Stromal cell of bone marrow (primary cell): ENCODE measurements around the gene DLG4.

Experiments
- DNase-seq: peaks from one replicate; pipeline ENCODE4 v3.0.0-alpha.2; 2012; ENCODE audit warnings: low read depth

Gene DLG4

GRCh38 chr17:7219812-7220592 is at the start of gene DLG4, which contains the start of gene ACADVL:
Gene DLG4, minus strand, starts transcription at chr17:7219836.
Gene ACADVL, plus strand, starts transcription at chr17:7219938. Its CDS starts 47 bp downstream, at chr17:7219985.
- peak; percentile 84 for DNase-seq

DNA sequence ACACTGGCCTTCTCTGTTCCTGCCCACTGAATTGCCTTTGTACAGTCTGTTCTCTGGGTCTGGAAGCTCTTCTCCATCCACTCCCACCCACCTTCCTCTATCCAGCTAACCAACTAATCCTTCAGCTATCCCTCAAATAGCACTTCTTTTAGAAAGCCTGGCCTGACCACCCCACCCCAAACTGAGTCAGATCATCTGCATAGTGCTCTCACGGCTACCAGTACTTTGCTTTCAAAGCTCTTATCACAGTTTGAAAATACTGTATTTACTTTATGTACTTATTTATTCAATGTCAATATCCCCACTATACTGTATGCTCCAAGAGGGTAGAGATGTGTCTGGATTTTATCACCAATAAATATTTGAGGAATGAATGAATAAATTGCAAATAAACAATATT is 47.1 kb upstream of the DLG4 start:
- no peak for DNase-seq

- DNase-seq, result no peak
Observed at GRCh38 chr17:7263801-7264078, 44.1 kb upstream of the DLG4 start.

DNA sequence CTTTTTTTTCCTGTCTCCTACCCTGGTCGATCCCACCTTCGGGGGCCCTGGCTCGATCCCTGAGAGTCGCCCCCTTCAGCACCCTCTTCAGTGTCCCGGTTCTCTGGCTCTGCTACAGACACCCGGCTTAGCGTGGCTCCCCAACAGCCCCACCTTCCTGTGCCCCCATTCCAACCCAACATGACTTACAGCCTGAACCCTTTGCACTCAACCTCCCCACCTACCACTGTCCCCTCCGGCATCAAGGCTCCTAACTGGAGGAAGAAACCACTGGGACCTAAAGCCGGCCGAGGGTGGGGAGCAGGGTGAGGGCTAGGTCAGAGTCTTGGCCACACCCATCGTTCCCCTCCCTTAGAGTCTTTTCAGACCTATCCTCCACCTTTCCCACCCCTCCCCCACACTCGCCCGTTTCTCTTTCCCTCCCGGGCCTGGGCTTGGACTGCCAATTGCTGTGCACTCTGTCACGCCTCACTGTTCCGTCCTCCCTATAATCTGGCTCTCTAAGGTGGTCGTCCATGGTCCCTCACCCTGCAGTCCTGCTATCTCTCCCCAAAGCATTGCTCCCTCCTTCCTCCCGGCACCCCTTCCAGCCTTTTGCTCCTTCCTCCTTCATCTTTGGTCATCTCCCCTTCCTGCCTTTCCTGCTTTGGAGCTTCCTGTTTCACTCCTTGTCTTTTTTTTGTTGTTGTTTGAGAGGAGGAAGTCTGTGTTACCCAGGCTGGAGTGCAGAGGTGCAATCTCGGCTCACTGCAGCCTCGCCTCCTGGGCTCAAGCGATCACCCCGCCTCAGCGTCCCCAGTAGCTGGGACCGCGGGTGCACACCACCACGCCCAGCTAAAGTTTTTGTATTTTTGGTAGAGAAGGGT is 43.5 kb upstream of the DLG4 start:
- no peak for DNase-seq

GRCh38 chr17:7262192-7262934 is 42.7 kb upstream of the DLG4 start, which contains the start of gene CLDN7:
Gene CLDN7, minus strand, starts transcription at chr17:7262478. Its CDS starts 435 bp downstream, at chr17:7262043.
- no peak for DNase-seq

DNA sequence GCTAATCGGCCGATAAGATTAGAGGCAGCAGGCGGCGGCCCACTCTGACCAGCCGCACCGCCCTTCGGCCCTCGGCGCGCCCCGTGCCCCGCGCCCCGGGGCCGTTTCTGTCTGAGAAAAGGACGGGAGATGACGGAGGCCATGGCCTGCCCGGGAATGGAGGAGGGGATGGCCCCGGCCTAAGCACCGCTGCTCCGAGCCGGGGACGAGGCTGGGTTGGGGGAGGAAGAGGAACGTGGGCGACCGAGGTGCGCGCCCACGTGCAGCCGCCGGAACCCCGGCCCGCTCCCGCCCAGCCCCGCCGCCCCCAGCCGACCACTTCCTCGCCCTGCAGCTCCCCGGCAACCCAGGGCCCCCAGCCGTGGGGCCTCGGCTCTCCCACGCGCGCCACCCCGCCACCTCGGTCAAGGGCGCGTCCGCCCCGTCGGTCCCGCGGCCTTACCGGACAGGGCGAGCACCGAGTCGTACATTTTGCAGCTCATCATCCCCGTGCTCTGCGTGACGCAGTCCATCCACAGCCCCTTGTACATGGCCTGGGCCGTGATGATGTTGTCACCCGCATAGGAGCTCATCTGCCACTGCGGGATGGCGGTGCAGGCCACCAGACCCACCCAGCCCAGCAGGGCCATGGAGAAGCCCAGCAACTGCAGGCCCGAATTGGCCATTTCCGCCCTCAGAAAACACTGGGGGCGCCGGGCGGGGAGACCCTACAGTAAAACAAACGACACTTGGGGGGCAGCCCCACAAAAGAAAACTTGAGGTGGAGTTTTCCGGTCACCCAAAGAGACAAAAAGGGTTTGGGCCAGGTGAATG is 41.9 kb upstream of the DLG4 start:
- DNase-seq, result no peak

GRCh38 chr17:7260651-7261378 is 41.2 kb upstream of the DLG4 start:
- DNase-seq, result no peak

- no peak for DNase-seq
Observed at GRCh38 chr17:7260151-7260550, 40.5 kb upstream of the DLG4 start.

- DNase-seq, result no peak
Observed at GRCh38 chr17:7259555-7259889, 39.9 kb upstream of the DLG4 start.

- no peak for DNase-seq
Observed at GRCh38 chr17:7258731-7259554, 39.3 kb upstream of the DLG4 start.

DNA sequence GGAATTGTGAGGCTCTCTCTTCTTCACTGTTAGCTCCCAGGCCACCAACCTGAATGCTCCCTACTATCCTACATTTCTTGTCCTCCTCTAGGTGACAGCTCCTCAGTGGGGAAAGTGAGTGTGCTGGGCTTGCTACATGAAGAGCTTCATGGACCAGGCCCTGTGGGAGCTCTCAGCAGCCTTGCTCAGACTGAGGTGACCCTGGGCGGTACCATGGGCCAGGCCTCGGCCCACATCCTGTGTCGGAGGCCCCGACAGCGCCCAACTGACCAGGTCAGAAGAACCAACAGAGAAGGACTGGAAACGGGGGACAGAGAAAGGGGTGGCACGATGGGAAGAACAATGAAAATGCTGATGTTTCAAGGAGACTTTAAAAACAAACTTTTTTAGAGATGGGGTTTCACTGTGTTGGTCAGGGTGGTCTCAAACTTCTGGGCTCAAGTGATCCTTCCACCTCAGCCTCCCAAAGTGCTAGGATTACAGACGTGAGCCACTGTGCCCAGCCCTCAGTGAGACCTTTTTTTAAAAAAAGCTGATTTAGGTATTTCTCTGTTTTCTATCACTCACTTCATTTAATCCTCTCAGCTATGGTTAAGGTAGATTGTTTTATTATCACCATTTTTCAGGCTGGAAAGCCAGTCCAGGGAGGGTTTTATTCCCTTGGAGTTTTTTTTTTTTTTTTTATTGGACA is 37.3 kb upstream of the DLG4 start:
- no peak for DNase-seq

GRCh38 chr17:7254511-7254910 is 34.9 kb upstream of the DLG4 start:
- DNase-seq, result no peak

DNA sequence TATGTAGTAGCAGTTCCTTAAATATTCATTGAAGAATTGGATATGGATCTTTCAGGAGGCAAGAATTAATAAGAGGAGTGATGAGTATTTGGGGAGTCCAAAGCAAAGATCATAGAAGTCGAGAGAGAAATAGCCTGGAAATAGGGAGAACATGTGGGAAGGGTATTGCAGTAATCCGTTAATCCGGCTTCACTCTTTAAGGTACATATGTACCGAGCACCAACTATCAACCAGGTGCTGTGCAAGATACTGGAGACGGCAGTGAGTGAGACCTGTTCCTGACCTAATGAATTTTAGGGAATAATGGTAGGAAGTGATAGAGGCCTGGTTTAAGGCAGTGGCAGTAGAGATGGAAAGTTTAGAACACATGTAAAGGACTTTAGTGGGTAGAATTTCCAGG is 33.4 kb upstream of the DLG4 start:
- no peak for DNase-seq

DNA sequence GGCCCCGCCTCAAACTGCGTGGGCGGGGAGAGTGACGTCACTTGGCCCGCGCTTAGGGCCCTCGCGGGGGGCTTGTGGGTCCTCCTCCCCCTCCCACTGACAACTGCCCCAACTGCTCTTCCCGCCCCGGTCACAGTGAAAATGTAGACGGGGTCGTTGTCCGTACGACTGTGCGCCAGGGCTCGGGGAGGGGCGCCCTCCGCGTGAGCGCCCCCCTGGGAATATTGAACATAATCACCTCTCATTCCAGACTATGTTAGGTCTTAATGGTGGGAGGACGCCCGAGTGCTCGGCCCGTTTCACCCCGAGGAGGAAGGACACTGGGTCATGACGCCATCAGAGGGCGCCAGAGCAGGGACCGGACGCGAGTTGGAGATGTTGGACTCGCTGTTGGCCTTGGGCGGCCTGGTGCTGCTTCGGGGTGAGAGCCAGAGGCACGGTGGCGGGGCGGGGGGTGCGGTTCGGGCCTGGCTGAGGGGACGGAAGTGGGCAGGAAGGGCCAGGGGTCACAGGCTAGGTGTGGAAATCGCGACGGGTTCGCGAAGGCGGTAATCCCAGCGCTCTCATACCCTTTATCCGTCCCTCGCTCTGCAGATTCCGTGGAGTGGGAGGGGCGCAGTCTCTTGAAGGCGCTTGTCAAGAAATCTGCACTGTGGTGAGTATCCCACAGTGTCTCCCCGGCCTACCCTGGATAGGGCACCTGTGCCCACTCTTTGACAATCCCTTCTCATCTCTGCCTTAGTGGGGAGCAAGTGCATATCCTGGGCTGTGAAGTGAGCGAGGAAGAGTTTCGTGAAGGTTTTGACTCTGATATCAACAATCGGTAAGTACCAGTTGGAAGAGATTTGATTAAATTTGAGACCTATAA is 32.8 kb upstream of the DLG4 start, which contains the start of gene ELP5:
Gene ELP5, plus strand, starts transcription at position 40 of the 868 bp plus-strand sequence. Its CDS starts 336 bp downstream, at position 376.
- peak; percentile 90 for DNase-seq

DNA sequence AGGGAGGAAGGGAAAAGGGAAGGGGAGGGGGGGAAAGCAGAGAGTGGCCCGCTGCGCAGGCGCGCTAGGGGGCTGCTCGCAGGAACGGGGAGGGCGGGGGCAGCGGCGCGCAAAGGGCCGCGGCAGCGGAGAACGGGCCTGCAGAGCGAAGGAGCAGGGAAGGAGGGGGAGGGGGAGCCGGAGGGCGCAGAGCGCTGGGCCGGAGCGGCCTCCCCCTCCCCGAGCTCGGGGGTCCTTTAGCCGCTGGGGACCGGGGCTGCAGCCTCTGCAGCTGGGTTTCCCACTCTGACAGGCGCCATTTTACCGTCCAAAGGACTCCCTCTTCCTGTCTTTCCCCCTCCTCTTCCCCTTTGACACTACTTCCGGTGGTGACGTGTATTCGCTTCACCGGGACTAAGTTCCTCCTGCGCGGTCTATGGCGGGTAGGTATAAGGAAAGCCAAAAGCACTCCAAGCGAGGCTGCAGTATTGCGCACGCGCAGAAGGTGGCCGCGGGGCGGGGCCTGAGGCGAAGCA is 32.1 kb upstream of the DLG4 start, which contains the start of gene CTDNEP1:
Gene CTDNEP1, minus strand, starts transcription at position 74 of the 515 bp plus-strand sequence. CDS start 438 bp downstream, outside the sequence.
- DNase-seq, result peak; percentile 99

GRCh38 chr17:7250695-7251627 is 31.3 kb upstream of the DLG4 start:
- no peak for DNase-seq

DNA sequence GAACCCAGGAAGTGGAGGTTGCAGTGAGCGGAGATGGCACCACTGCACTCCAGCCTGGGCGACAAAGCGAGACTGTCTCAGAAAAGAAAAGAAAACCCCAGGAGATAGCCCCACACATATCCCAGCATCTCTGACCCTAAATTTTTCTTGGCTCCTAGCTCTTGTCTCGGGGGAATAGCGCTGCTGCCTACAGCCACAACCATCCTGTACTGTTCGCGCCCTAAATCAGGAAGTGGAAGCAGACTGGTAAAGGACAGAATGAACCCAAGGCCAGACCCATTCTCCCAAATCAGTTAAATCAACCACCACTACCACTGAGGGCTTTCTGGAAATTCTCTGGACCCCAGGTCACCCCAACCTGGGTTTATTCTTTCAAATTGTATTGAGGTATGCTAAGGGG is 30.2 kb upstream of the DLG4 start:
- DNase-seq, result no peak
